ENCODE results near the gene NTM. TPM values are rescaled to one million over a fixed set of nuclear protein-coding genes. Genes with fewer than 3 reads are reported as not detected.

Gene NTM
- total RNA-seq, 1 donor from 2014 or later = not detected

GRCh38 chr11:132022285-132022684 is 651.9 kb downstream of the NTM start:
- DNase-seq (ENCODE audit: low spot score) (no peak), ATAC-seq (no peak)

DNA sequence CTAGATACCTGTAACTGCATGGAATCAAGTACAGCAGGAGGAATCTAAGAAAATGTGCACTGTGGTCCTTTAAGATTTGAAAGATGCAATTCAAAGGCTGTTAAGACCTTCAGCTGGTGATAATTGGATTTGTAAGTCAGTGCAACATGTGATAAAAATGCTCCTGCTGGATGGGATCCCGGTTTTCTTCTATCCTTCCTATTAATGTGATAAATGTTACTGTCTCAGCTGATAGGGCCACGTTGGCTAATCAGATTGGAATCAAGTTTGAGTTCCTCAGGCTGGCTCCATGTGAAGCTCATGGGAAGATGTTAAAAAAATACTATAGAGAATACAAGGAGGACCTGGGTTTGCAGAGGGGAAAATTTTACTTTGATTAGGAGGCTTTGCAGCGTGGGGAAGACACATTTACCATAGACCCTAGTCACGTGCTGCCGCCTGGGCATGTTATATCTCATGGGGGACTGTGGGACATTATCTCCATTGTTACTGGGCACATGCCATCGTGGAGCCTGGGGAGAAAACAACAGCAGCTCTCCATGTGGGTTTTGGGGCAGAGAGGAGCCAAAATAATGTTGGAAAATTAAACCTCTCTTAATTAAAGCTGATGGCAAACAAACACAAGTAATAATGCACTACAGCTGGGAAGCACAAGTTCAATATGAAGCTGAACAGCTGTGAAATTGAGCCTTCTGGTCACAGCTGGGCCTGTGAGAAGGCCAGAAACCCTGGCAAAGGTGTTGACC is 652.5 kb downstream of the NTM start:
- DNase-seq (ENCODE audit: low spot score) (no peak), ATAC-seq (no peak)

DNA sequence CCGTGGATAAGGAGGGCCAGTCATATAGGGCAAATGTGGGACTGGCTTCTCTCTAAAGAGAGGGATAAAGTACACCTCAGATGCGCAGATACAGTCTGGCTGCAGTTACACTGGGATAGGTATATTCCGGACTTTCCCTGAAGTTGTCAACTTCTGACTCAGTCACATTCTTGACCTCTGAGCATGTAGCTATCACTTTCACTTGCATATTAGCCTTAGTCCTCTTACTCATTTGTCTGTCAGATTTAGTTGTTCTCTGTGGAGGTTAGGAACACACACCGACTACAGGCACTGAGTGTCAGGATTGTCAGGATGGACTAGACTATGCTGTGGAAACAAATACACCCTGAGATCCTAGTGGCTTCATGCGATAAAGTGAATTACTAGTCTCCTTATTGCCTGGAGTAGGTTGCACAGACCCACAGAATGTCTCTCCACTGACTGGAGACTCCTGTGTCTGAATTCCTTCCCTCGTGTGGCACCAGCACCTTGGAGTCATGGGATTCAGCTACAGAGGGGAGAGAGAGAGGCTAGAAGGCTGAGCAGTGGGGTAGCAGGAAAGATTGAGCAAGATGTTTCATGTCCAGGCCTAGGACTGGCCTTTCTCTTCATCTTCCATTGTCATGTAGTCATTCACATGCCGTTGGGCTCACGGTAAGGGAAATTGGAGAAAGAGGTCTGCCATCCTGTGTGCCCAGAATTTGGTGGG is 654.3 kb downstream of the NTM start:
- no peak for ATAC-seq

DNA sequence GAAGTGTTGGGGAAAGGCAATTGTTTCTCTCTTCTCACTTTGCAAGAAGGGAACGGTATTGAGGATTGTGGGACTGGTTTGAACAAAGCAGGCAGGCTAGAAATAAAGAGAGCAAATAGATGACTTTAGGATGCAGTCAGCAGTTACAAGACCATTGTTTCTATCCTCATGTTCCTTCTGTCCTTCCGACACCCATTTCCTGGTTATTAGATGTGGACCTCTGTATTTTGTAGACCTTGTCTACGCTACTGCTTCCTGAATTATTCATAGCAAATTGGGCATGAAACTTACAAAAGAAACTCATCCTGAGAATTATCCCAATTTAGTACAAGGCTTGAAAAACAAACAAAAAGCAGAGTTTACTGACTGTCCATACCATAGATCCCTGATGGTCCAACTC is 656.3 kb downstream of the NTM start:
- no peak for ATAC-seq
- DNase-seq (ENCODE audit: low spot score) = no peak

More for the DNA sequence above, 654.3 kb downstream of the NTM start:
- no peak for DNase-seq (ENCODE audit: low spot score)

GRCh38 chr11:132028380-132029240 is 658.2 kb downstream of the NTM start:
- ATAC-seq = peak; percentile 81
- DNase-seq (ENCODE audit: low spot score) = no peak

DNA sequence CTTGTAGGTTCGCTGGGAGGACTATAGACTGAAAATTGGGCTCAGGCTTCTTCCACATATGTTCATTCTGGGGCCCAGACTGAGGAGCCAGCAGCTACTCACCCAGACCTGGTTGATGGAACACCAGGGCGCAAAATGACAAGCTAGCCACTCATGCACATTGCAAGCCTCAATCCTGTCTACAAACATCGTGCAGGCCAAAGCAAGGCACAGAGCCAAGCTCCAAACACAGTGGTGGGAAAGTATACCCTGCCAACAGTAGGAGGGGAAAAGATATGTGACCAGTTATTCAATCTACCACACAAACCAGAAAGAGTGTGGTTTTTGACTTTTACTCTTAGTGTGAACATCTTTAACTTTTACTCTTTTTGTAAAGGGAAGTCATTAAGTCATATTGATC is 660.5 kb downstream of the NTM start:
- DNase-seq (ENCODE audit: low spot score) (no peak), ATAC-seq (no peak)

- ATAC-seq = no peak
Observed at GRCh38 chr11:132032555-132032954, 662.1 kb downstream of the NTM start.

DNA sequence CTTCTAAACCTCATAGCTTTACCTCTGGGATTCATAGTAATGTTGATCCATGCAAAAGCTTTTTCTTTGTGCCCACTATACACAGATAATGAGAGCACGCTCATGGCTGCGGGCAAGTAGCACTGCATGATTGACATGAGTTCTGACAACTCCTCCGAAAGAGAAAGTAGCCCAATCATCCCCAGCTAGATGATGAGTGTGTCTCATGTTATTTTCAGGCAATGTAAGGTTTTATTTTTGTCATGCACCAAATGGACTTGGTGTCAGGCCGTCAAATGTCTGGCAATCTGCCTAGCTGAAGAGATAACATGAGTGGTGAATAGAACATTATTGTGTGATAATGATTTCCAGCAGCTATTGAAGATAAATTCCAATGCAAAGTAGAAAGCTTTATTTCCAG is 662.6 kb downstream of the NTM start:
- DNase-seq (ENCODE audit: low spot score) = no peak
- no peak for ATAC-seq

More at GRCh38 chr11:132032555-132032954, 662.1 kb downstream of the NTM start:
- DNase-seq (ENCODE audit: low spot score) = no peak

- ATAC-seq (no peak), DNase-seq (ENCODE audit: low spot score) (no peak)
Observed at GRCh38 chr11:132035228-132035627, 664.8 kb downstream of the NTM start.

- no peak for DNase-seq (ENCODE audit: low spot score)
- ATAC-seq = no peak
Observed at GRCh38 chr11:132035766-132036165, 665.4 kb downstream of the NTM start.

DNA sequence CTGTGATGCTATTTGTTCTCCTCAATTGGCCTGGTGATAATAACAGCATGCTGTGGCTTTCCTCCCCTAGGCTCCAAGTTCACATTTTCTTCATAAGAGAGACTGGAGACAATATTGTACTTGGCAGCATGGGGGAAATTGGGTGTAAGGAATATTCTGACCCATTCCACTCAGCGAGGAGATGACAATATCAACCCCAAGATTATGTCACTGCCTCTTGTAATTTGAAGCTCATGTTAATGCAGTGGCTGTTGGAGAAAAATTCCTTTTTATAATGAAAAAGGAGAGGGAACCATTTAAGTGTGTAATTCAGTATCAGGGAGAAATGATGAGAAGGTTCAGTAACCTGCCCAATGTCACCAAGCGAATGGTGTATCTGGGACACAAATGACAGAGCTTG is 665.8 kb downstream of the NTM start:
- DNase-seq (ENCODE audit: low spot score) (no peak), ATAC-seq (no peak)

GRCh38 chr11:132036746-132037466 is 666.5 kb downstream of the NTM start:
- ATAC-seq (no peak), DNase-seq (ENCODE audit: low spot score) (no peak)

- DNase-seq (ENCODE audit: low spot score) (no peak), ATAC-seq (no peak)
Observed at GRCh38 chr11:132037467-132037862, 667.0 kb downstream of the NTM start.

GRCh38 chr11:132037956-132038355 is 667.5 kb downstream of the NTM start:
- DNase-seq (ENCODE audit: low spot score) = no peak
- no peak for ATAC-seq

GRCh38 chr11:132039521-132039920 is 669.1 kb downstream of the NTM start:
- ATAC-seq (no peak), DNase-seq (ENCODE audit: low spot score) (no peak)

GRCh38 chr11:132042296-132042695 is 671.9 kb downstream of the NTM start:
- no peak for ATAC-seq
- no peak for DNase-seq (ENCODE audit: low spot score)

DNA sequence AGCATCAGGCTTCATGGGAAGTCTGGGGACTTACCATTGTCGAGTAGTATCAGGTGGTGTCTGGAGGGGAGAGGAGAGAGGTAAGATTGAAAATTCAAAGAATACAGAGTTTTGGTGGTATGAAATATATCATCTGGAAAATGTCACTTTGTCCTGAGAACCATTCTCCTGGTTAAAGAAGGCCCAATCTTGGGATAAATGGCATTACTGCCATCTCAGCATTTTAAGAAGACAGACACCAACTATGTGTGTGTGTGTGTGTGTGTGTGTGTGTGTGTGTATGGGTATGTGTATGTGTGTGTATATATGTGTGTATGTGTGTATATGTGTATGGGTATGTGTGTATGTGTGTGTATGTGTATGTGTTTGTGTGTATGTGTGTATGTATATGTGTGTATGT is 673.3 kb downstream of the NTM start:
- ATAC-seq (no peak), DNase-seq (ENCODE audit: low spot score) (no peak)

- DNase-seq (ENCODE audit: low spot score) (no peak), ATAC-seq (no peak)
Observed at GRCh38 chr11:132045107-132045506, 674.7 kb downstream of the NTM start.

DNA sequence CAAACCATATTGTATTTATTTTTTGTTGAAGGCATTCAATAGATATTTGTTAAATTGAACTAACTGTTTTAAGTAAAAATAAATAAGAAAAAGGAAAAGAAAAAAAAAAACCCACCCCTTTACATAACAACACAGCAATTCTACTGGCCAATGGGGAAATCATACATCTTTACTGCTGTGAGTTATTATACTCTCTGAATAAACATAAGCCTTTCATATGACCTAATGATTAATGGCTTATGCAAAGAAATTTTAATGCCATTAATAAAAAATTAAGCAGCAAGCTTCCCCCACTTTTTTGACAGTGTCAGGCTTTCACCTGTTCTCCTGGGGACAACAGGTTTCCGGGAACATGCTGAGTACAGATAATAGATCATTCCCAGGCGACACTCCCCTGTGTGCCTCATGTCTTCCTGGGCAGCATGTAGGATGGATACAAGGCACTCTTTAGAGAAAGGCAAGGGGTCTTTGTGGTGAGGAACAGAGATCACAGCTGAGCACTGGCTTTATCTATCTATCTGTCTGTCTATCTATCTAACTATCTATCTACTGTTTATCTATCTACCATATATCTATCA is 676.0 kb downstream of the NTM start:
- ATAC-seq = no peak

GRCh38 chr11:132047167-132047566 is 676.8 kb downstream of the NTM start:
- ATAC-seq = no peak

More for the DNA sequence above, 676.0 kb downstream of the NTM start:
- DNase-seq (ENCODE audit: low spot score) = no peak

More at GRCh38 chr11:132047167-132047566, 676.8 kb downstream of the NTM start:
- no peak for DNase-seq (ENCODE audit: low spot score)
